Activated T-cell treated with anti-CD3 and anti-CD28 coated beads for 48 hours (primary cell): ENCODE data around the gene PSME1.

ENCODE experiments used
- DNase-seq: peaks from one replicate; pipeline ENCODE4 v3.0.0-alpha.2; 2020; ENCODE audit warnings: low read depth

PSME1 gene

DNA sequence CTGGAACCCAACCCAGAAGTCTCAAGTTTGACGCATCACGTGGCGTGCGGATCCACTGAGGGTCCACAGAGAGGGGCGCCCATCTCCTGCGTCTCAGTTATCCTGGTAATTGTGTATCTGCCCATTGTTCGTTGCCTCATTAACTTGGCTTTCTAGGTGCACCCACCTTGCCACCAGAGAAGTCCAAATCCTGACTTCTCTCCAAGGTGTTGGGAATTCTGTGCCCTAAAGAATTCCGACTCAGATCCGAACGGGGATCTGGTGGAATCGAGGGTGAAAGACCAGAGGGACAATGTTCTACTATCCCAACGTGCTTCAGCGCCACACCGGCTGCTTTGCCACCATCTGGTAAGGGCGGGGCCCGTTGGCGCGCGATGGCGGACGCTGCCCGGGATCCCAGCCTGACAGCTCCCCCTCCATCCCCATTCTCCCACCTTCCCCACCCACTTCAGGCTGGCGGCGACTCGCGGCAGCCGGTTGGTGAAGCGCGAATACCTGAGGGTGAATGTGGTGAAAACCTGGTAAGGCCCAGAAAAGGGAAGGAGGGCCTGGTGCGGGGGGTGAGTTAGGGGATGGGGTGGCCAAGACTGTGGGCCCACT lies 36.4 kb downstream of the PSME1 start:
- no peak for DNase-seq

- DNase-seq: no peak
Observed at GRCh38 chr14:24172871-24173281, 36.9 kb downstream of the PSME1 start.

- no peak for DNase-seq
Observed at GRCh38 chr14:24176599-24176998, 40.6 kb downstream of the PSME1 start.

DNA sequence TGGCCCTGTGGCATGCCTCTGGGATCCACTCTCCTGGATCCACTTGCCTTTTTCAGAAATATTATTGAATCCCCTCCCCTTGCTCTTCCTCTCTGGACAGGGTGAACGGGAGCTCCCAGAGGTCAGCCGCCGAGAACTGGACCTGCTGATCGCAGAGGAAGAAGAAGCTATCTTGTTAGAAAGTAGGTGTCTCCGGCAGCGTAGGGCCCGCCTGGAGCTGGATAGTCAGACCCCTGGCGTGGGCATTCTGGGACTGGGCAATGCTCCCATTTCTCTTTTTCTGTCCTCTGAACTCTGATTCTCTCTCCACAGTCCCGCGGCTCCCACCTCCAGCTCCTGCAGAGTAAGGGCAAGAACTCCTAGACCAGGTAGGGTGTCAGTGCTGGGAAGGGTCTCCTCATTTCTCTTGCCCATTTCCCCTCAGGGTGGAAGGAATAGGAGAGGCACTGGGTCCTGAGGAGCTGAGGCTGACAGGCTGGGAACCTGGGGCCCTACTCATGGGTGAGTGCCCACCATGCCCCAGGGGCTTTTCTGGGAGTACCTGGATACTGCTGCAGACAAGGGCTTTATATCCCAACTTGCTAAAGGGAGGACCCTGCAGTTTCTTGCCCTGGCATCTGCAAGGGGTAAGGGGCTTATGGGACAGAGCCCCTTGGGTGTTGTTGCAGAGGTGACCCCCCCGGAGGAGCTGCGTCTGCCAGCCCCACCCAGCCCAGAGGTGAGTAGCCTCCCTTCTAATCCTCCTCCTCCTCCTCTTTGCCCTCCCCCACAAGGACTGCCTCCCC lies 41.2 kb downstream of the PSME1 start:
- no peak for DNase-seq

GRCh38 chr14:24177891-24178290 lies 41.9 kb downstream of the PSME1 start:
- no peak for DNase-seq

GRCh38 chr14:24178399-24179178 lies 42.6 kb downstream of the PSME1 start:
- no peak for DNase-seq

DNA sequence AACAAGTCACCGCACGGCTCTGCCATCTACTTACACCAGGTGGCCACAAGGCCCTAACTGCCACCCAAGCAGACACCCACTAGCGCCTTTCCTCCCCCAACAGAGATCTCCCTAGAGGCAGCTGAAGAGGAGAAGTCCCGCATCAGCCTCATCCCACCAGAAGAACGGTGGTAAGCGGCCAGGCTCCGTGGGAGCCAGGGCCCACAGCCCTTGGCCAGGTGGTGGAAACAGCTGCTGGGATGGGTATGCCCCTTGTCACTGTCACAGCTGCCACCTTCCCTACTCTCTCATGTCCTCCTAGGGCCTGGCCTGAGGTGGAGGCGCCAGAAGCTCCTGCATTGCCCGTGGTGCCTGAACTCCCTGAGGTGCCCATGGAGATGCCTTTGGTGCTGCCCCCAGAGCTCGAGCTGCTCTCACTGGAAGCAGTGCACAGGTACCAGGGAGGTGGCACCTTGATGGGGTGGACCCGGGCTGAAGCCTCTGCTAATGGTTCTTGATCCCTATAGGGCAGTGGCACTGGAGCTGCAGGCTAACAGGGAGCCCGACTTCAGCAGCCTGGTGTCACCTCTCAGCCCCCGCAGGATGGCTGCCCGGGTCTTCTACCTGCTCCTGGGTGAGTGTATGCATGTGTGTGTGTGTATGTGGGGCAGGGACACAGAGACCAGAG lies 43.4 kb downstream of the PSME1 start:
- DNase-seq: no peak

- no peak for DNase-seq
Observed at GRCh38 chr14:24179961-24180796, 44.2 kb downstream of the PSME1 start.

DNA sequence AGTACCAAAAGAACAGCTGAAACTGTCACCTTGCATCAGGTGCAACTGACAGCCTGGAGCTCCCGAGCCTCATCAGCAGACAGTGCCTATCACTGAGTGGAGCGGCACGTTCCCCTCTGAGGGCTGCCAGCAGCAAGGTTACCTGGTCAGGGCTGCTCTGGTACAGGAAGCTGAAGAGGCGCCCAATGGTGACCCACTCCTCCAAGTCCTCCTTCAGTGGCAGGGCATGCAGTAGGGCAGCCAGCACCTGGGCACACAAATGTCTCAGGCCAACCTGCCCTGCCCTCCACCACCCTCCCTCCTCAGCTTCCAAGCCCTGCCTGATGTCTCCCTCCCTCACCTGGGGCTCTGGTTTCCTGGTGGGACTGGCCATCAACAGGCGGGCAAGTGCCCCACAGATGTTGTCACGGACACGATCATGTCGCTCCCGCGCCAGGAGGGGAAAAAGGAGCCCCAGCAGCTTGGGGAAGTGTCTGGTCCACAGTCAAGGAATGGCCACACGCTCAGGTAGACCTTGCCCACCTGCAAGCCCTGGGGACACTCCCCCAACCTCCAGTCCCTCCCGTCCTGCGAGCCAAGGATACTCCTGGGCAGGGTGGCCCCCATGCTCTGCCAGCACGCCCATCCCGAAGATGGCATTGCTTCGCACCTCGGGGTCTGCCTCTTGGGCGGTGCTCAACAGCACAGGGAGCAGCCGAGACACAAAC lies 45.5 kb downstream of the PSME1 start:
- DNase-seq: no peak

GRCh38 chr14:24182110-24182882 lies 46.3 kb downstream of the PSME1 start:
- no peak for DNase-seq

DNA sequence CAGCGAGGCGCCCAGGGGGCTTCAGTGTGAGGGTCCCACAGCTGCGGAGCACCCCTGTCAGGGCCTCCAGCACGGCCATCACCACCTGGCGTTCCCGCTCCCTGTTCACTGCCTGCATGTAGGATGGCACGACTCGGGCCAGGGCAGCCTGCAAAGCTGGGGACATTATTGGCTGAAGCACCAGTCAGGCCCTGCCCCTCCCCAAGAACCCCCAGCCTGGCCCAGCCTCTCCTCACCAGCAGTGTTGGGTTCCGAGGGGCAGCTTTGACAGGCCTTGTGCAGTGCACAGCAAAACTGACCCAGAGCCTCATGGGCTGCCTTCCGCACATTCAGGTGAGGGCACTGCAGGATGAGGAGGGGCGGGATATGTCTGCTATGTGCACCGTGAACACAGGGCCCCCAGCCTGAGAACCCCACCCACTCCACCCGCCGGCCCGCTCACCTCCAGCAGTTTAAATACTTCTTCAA lies 47.1 kb downstream of the PSME1 start:
- DNase-seq: no peak

DNA sequence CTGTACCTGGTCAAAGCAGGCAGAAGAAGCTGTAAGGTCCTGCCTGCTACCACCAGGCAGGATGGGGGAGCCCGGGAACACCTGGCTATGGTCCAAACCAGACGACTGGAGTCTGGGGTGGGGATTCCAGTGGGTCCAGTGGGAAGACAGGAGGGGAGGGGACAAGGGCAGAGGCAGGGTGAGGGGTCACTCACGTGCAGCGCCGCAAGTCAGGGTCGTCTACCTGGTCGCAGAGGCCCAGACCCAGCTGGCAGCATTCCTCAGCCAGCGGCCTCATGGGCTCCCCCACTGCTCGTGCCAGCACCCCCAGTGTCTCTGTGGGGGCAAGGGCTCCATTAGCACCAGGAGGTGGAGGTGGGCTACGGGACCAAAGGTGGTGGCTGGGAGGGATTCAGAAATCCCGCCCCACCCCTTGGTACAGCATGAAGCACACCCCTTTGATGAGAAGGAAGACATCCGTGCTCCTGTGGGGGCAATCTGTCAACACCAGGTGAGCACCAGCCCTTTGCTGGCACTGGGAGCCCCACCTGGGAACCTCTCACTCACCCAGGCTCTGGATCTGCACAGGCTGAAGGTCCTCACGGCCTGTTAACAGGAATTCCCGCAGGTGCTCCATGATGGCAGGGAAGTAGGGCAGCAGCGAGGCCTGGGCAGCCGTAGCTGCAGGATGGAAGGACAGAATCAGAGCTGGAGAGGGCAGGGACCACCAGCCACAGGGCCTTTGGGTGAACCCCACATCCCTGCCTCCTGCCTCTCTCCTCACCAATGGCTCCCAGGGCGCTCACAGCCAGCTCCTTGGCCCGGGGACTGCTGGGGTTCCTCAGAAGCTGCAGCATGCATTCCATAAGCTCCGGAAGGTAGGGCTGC lies 48.3 kb downstream of the PSME1 start:
- no peak for DNase-seq

- no peak for DNase-seq
Observed at GRCh38 chr14:24185026-24185425, 49.0 kb downstream of the PSME1 start.

DNA sequence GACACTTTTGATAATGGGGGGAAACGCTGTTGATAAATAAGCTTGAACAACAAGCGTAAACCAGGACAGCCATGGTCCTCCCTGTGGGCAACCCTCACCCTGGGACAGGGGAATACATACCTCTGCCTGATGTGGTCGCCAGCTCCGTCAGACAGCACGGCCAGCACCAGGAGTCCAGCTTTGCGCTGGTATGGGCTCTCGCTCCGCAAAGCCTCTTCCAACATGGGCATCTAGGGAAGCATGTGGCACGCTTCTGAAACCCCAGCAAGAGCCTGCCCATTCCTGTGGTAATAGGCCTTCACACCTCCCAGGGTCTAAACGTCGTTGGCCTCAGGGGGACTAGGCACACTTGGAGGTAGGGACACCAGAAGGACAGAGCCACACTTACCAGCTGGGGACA lies 49.7 kb downstream of the PSME1 start:
- no peak for DNase-seq

DNA sequence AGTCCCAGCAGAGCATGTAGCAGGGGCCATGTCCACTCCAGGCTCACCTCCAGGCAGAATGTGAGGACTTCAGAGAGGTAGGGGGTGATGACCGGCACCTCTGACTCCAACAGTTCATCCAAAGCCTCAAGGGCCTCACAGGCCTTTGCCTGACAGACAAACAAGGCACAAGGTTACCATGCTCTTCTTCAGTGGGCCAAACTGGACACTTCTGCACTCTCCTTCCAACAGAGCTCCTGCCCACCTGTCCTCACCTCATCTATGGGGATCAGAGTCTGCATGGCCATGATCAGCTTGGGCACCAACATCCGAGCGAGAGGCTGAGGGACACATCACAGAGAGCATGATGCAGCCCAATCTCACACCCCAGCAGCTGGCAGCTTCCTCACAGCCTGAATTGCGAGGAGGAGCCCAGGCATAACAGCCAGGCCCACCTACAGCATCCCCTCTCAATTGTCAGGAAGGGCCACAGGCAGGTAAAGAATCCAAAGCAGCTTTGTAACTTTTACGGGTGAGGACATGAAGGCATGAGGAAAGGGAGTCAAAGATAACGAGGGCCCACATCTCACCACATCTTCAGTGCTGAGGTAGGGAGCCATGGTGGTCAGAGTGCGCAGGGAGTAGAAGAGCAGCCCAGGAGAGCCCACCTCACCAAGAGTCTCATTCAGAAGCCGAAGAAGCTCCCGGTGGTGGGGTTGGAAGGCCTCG lies 51.0 kb downstream of the PSME1 start:
- DNase-seq: no peak

- DNase-seq: no peak
Observed at GRCh38 chr14:24187539-24187915, 51.5 kb downstream of the PSME1 start.
